ENCODE measurements around the gene APMAP.

Gene APMAP

DNA sequence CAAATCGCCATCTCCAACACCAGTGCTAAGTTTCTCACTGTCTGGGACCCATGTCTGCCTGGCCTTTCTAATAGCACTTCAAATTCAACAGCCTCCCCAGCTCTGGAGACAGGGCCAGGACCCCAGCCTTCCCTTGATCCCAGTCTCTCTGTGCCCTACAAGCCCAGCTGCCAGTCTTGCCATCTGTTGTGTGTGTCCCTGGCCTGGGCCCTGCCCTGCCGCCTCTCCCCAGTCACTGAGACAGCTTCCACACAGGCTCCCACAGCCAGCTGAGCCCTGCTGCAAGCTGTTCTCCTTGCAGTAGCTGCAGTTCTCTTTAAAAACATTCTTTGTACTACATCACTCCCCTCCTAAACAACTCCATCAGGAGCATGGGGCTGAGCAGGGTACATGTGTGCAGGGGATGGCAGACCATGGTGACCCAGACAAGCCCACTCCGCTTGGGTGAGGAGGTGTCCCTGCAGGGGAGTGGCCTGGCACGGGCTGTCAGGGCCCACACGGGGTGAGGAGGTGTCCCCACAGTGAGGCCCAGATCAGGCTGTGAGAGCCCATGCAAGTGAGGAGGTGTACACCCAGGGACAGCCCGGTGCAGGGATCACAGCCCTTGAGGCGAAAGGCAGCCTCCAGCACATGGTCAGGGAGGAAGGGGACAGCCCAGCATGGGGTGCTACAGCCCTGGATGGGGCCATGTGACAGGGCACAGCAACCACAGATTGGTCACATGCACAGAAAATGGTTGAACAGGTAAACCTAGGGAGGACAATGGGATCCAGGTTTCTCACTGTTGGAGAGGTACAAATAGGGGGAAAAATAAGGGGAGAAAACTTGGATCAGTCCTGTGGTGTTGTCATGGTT, 27.3 kb downstream of the APMAP start:
- no peak for DNase-seq (ENCODE audit: low spot score)

DNA sequence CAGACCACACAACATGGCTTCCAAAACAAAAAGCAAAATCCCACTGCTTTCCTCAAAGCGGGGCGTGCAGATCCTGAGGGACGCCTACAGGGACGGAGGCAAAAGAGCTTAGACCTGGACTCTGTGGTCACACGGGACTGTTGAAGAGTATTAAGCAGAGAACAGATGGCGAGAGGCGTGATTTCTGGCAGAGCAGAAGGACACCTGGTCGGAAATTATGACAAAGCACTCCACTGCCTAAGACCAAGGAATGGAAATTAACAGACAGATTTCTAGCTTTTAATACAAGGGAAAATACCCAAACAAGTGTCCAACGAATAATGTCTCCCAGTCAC, 28.1 kb downstream of the APMAP start:
- no peak for DNase-seq (ENCODE audit: low spot score)

DNA sequence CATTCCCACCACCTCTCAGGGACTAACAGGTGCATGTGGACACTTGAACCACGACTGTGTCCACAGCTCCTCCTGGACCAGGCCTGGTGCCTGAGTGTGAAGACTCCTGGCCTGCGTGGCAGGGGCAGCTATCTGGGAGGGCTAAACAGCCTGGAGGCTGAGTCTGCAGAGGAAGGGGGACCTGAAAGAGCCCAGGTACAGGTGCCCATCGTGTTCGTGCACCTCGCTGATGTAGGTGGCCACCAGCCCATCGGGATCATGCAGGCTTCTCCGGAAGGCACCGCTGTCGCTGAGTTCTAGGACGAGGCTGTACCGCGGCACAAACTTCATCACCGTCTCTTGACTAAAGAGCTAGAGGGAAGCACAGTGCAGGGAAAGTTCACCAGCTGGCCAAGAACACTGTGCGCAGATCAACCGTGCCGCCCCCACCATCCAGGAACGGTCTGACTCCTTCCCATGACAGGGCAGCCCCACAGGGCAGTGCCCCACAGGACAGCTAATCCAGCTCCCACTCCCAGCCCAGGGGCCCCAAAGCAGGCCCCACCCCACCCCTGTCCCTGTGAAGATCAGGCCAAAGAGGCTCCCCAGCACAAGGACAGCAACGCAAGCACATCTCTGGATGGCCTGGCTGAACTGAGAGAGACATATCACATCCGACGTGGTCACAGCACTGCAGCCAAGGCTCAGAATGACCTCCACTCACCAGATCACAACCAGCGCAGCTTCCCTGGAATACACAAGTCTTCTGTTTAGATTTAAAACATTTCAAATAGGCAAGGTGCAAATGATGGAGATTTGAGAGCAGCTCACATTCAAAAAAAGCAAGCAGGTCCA, 28.7 kb downstream of the APMAP start:
- DNase-seq (ENCODE audit: low spot score) = no peak

DNA sequence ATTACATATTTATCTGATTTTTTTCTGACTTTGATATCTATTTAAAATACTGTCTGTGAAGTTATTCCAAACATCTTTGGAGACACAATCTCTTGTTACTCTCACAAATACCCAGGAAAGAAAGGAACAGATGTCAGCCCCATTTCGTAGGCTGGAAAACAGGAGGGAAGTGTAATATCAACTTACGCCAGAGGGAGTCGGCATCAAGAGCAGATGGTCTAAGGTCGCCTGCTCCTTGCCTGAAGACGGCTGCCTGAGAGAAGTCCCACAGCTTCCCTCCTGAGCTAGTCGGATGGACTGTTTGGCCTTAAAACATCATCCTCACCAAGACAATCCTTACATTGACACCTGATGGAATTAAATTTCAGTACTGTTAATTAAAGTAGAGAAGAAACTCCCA, 30.0 kb downstream of the APMAP start:
- no peak for DNase-seq (ENCODE audit: low spot score)

DNA sequence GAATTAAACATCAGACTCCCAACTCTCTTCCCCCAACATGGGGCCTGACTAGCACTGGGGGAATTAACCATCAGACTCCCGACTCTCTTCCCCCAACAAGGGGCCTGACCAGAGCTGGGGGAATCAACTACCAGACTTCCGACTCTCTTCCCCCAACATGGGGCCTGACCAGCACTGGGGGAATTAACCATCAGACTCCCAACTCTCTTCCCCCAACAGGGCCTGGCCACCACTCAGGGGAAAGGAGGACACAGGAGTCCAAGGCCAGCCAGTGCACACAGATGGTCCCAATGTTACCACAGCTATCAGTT, 30.4 kb downstream of the APMAP start:
- no peak for DNase-seq (ENCODE audit: low spot score)

DNA sequence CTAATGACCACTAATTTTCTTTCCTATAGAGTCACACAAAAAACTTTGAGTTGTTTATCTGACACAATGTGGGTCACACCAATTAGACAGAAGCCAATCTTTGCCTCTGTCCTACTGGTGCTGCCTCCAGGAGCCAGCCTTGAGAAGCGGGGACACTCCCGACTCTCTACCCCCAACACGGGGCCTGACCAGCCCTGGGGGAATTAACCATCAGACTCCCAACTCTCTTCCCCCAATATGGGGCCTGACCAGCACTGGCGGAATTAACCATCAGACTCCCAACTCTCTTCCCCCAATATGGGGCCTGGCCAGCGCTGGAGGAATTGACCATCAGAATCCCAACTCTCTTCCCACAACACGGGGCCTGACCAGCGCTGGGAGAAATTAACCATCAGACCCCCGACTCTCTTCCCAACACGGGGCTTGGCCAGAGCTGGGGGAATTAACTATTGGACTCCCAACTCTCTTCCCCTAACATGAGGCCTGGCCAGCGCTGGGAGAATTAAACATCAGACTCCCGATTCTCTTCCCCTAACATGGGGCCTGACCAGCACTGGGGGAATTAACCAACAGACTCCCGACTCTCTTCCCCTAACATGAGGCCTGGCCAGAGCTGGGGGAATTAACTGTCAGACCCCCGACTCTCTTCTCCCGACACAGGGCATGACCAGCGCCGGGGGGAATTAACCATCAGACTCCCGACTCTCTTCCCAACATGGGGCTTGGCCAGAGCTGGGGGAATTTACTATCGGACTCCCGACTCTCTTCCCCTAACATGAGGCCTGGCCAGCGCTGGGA, 31.0 kb downstream of the APMAP start:
- no peak for DNase-seq (ENCODE audit: low spot score)

DNA sequence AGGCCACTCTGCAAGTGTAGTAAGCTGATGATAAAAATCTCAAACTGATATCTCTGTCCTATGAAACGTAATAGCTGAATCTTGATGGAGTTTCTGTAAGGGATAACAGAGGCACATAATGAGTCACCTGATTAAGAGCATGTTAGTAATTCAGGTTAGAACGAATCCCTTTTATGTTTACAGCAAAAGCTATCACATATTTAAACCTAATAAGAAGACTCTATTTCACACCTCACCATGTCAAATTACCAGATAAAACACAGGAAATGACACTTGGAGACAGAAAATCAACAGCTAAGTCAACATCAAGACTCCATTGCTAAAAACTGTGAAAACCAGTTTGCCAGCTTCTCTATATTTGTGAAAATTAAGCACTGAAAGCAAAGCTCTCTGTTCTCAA, 31.7 kb downstream of the APMAP start:
- DNase-seq (ENCODE audit: low spot score) = no peak

DNA sequence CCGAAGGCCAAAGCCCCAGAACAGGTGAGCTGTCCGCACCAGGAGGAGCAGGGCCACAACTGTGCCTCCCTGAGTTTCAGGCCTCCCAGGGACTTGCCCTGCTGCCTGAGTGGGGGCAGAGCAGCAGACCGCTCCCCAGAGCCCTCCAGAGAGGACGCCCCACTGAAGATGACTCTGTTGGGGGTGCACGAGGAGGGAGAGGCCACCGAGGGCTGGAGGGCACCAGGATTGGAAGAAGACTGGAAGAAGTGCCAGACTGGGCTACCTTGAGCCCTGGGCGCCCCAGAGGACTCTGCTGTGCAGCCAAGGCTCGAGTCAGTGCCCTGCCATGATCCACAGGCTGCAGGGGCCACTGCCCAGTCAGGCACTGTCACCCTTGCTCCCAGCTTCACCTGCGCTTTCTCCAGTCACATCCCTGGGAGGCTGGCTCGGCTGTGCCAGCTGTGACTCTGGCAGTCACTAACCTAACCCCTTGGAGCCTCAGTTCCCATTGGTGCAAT, 32.2 kb downstream of the APMAP start:
- no peak for DNase-seq (ENCODE audit: low spot score)

DNA sequence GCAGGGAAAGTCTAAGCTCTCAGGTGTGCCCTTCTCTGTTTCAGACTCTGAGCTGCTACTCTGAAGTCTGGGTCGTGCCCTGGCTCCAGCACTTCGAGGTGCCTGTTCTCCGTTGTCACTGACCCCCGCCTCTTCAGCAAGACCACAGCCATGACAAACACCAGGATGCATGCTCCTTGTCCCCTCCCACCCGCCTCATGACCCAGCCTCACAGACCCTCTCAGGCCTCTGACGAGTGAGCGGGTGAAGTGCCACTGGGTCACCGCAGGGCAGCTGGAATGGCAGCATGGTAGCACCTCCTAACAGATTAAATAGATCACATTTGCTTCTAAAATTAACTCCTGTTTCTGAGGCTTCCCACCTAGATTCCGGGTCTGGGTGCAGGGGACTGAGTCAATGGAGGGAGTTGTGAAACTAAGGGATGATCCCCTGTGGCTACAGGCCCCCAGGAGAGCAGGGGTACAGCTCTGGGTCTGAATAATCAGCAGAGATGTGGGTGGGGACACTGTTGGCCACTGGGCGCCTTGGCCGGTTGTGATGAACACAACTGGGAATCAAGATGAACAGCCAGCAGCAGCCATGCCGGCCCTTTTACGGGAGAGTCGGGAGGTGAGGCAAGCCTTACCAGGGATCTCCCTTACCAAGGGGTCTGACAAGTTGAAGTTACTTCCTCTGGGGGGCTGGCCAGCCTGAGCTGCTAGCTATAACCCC, 32.8 kb downstream of the APMAP start:
- no peak for DNase-seq (ENCODE audit: low spot score)

DNA sequence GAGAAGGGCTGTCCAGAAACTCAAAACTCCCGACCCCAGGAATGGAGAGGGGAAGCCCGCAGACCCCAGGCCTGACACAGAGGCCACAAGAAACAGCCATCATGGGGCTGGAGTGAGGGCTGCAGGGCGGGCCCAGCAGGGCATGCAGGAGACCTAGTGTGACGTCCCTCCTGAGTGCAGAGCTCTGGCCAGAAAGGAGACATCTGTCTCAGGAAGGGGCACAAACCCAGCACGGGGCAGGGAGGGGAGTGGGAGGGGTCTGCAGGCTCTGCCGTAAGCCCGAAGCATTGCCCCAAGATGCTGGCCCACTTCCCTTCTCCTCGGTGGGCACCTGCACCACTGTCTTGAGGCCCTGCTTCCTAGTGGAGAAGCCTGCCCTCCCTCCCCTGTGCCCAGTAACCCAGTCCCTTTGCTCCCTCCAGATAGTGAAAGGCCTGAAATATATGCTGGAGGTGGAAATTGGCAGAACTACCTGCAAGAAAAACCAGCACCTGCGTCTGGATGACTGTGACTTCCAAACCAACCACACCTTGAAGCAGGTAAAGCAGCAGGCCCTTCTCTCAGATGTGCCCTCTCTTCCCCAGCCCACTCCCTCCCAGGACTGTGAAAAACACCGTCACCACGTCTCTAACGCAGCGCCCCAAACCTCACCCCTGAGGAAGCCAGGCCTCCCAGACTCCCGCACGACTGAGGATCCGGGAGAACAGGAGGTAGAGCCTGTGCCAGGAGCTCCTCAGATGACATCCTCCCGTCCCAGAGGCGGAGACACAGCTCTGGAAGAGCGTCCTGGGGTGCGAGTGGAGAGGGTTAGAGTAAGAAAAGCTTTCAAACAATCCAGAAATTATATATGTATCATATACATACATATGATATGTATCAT, 33.8 kb downstream of the APMAP start:
- no peak for DNase-seq (ENCODE audit: low spot score)

DNA sequence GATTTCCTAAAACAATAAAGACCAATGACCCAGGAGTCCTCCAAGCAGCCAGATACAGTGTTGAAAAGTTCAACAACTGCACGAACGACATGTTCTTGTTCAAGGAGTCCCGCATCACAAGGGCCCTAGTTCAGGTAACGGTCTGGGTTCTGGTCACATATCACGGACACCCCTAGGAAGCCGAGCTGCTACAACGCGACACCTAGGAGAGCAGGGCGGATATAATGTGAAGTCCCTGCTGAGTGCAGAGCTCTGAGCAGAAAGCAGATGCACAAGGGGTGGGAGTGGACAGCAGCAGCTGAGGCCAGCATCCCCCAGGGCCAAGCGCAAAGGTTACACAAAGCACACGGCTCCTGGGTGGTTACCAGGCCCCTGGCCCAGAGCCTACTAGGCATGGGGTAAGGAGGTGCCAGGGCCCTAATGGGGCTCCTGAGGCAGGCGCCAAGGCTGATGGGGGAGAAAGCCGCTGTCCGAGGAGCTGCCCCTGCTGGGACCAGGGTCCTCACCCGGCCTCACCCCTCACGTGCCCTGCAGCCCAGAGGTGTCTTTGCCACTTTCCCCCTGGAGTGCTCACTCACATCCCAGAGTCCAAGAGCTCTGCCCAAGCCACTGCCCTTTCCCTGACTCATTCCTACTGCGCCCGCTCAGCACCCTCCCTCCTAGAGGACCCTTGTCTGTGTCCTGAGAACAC, 35.1 kb downstream of the APMAP start:
- DNase-seq (ENCODE audit: low spot score) = no peak

DNA sequence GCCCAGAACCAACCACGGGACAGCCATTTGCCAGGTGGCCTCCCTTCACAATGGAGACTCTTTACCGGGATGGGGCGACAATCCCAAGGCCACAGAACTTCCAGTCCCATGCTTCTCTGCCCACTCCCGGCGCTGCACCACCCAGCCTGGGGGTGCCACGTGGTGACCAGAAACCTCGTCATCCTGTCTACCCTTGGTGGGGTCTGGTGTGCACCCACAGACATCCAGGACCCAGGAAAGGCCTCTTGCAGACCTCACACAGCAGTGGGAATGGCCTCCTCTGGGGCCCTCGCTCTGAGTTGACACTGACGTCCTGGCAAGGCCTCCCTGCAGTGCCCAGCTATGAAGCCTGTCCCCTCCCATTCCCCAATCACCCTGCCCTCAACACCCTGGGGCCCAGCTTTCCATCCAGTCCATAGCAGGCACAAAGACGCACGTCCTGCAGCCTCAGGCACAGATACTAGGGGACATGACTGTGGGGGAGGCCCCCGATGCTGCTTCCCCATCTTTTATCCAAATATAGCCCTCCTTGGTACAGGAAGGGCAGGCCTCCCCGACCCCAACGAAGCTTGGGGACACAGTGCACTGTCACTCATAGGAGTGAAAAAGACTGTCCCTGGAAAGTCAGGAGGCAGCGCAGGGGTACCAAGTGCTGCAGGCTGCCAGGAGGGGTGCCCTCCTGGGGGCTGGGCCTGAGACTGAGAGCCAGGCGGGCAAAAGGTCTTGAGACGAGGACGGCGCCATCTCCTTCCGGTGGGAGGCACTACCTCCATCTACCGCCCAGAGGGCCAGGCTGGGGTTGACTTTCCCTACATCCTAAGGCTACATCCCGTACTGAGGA, 36.3 kb downstream of the APMAP start:
- no peak for DNase-seq (ENCODE audit: low spot score)

DNA sequence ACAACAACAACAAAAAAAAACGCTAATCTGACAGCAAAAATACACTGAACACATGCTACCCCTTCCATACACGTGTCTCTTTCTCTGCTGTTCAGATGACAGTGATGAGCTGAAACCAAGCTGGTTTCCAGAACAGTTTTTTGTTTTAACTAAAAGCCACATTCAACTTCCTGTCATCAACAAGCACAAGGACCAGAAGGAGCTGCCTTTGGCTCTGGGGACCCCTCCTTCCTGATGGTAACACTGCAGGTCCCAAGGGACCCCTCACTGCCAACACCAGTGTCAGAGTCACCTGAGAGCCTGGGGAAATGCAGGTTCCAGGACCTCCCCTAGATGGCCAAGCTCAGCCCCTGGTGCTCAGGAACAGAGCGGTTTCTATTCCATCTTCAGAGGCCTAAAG, 37.5 kb downstream of the APMAP start:
- no peak for DNase-seq (ENCODE audit: low spot score)

DNA sequence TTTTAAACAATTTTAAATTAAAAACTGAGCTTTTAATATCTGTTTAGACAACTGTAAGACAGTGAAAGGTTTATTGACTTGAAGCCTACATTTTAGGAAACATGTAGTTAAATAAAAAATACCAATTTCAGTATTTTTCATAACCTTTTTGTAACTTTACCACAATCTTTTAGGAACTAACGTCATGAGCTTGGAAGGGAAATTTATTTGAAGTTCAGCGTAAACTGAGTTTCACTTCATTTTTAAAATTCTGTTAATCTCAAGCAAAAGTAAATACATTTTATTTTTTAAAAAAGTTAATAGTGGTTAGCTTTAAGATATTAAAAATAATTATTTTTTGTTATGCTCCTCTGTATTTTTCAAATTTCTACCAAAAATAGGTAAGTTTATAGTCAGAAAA, 38.0 kb downstream of the APMAP start:
- DNase-seq (ENCODE audit: low spot score) = no peak

DNA sequence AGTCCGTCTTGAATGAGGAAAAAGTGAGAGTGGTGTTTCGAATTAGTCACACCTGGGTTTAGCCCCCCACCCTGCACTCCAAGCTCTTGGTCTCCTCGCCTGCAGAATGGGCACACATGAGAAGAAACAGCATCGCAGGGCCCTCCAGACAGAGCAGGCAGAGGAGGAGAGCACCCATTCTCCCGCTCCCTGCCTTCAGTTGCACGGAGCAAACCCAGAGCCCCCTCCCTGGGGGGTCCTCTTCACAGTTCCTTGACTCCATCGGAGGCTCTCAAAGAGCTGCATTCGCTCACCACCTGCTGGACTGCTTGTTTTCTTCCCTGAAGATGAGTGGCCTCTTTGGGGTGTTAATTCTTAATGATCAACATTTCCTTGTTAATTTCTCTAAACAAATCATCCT, 38.4 kb downstream of the APMAP start:
- no peak for DNase-seq (ENCODE audit: low spot score)

DNA sequence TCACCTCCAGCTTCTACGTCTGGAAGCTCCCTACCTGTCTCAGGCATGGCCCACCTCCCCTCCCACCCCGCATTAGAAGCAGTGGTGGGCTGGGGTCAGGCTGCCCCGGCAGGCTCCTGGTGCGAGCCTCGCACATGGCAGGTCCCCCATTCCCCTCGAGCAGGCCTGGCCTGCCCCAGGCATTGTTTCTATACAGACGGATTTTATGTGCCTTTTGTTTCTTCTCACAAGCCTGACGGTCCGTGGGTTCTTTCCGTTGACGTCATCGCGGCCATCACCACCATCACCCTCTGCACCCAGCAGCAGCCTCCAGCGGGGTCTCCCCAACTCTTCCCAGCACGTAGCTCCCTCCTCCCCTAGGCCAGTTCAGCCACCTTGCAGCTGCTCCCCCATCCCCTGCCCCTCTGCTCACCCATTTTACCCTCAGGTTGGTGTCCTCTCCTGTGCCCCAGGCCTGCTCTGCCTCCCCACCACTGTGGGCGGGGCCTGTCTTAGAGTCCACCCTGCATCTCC, 38.9 kb downstream of the APMAP start:
- no peak for DNase-seq (ENCODE audit: low spot score)

DNA sequence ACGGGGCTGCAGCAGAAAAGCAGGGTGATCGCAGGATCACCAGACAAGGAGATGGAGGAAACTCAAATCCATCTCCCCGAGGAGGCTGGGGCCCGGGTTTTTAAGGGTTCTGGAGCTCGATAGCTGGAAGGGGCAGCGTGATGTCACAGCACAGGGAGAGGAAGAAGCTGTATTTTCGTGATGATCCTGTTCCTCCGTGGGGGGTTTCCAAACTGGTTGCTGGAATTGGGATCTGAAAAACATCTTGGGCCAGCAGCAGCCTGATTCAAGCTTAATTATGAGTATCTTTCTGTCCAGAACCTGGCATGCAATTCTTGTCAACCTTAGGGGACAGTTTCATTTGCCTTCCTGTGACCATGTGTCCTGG, 39.4 kb downstream of the APMAP start:
- DNase-seq (ENCODE audit: low spot score) = no peak

DNA sequence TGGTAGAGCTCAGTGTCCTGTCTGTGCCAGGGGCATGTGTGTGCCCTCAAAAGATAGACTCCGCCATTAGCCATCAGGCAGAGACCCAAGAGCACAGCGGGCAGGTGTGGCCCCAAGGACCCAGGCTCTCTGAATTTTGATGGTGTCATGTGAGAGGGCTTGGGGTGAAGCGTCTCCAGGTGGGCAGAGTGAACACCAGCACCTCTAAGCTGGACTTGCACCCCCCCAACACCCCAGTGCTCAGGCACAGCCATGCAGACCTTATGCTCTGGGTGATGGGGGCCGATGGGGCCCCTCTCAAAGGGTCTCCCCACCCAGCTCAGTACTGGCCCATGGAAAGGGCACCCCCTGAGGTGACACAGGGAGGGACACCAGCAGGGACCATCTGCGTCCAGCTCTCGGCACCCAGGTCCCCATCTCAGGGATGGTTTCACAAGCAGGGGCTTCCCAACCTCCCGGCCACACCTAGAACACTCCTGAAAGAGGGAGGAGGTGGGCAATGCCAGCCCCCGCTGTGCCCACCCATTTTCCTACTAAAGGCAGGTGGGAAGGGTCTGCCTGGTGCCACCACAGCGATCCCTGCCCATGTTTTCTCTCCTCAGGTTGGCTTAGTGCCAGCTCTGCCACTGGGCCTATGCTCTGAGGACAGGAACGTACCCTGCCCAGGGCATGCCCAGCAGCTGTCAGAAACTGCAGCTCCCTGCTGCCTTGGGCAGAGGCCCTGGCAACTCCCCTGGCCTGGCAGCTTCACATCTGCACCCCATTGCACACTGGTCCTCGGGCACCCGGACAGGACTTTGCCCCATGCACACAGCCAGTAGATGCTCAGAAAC, 40.0 kb downstream of the APMAP start:
- DNase-seq (ENCODE audit: low spot score) = no peak

Measured in hematopoietic multipotent progenitor cell treated with erythropoietin and hydrocortisone succinate and interleukin-3 and kit ligand, for 17 days (in vitro differentiated cells).